Ectodermal cell (in vitro differentiated cells): ENCODE measurements around the gene FTO.
"Not testable (repeated sequence)": the region's sequence is repeated elsewhere in the genome, so short reads cannot be mapped to it uniquely, and the experiment has no call there.

ENCODE experiments used
- H3K27ac ChIP-seq: 2 replicates; pipeline ENCODE4 v1.7.0; 2013; ENCODE audit warnings: mild to moderate bottlenecking, low read depth, low read length; ENCODE audit not compliant: insufficient read depth, poor library complexity, severe bottlenecking
- H3K27me3 ChIP-seq: 2 replicates; pipeline ENCODE4 v1.7.0; 2013; ENCODE audit warnings: mild to moderate bottlenecking, low read length; ENCODE audit not compliant: insufficient read depth, control insufficient read depth, poor library complexity, severe bottlenecking
- H3K36me3 ChIP-seq: one replicate; pipeline ENCODE4 v1.7.0; 2013; ENCODE audit warnings: low read length; ENCODE audit not compliant: control insufficient read depth, insufficient read depth
- H3K4me1 ChIP-seq: one replicate; pipeline ENCODE4 v1.7.0; 2013; ENCODE audit warnings: low read length; ENCODE audit not compliant: control insufficient read depth, insufficient read depth
- H3K4me3 ChIP-seq: 2 replicates; pipeline ENCODE4 v1.7.0; 2013; ENCODE audit warnings: low read depth, low read length, control low read depth; ENCODE audit not compliant: insufficient read depth
- H3K9me3 ChIP-seq: 2 replicates; pipeline ENCODE4 v1.7.0; 2013; ENCODE audit warnings: mild to moderate bottlenecking, low read length, moderate library complexity; ENCODE audit not compliant: control insufficient read depth
- WGBS, 2 experiments: methylation state at CpG; one replicate each; pipeline ENCODE4 v1.1.7; 2013; ENCODE audit warnings: missing lambda C conversion rate in 2 of 2; 5-methylcytosine and 5-hydroxymethylcytosine counted together

FTO gene

DNA sequence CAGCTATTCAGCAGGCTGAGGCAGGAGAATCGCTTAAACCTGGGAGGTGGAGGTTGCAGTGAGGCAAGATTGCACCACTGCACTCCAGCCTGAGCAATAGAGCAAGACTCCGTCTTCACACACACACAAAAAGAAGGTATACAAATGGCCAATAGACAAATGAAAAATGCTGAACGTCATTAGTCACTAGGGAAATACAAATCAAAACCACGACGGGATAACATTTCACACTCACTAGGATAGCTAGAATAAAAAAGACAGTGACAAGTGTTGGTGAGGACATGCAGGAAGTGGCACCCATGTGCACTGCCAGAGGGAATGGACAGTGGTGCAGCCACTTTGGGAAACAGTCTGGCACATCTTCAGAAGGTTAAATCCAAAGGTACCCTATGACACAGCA lies 172.9 kb downstream of the FTO start:
- no peaks in the 10 kb centered on the region for H3K27me3 ChIP-seq
- no peak overlapping the region for H3K27ac ChIP-seq
- 91 to 97% methylated on average over 5 of the region's 5 CpGs for WGBS, 2 experiments
- no peaks in the 10 kb centered on the region for H3K36me3 ChIP-seq
- no peaks in the 10 kb centered on the region for H3K4me1 ChIP-seq
- no peaks in the 10 kb centered on the region for H3K9me3 ChIP-seq
- H3K4me3 ChIP-seq, result no peak overlapping the region

- Histone ChIP-seq H3K27ac (no peak overlapping the region), H3K9me3 (no peaks in the 10 kb centered on the region), H3K4me1 (no peaks in the 10 kb centered on the region), H3K27me3 (no peaks in the 10 kb centered on the region), H3K36me3 (no peaks in the 10 kb centered on the region), H3K4me3 (no peak overlapping the region)
- WGBS, 2 experiments, result 92 to 93% methylated on average over 4 of the region's 4 CpGs
Measured at GRCh38 chr16:53878216-53878615, 174.3 kb downstream of the FTO start.

DNA sequence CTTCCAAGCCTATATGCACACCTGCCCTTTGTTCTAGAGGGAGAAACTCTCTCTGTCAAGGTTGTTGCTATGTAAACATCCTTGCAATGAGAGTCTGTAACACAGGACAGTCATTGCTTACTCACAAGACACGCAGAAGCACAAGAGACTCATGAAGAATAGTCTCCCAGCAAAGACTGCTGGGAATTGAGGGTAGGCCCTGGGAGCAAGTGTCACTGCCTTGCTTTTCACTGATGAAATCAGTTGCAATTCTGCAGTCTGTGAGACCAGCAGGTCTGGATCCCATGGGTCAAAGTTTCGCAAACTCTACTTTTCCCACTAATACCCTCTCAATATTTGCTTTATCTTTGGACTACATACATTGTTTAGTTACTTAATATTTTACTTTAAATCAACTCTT lies 177.4 kb downstream of the FTO start:
- Histone ChIP-seq H3K36me3 (no peaks in the 10 kb centered on the region), H3K4me3 (no peak overlapping the region), H3K4me1 (no peaks in the 10 kb centered on the region), H3K27ac (no peak overlapping the region), H3K9me3 (no peaks in the 10 kb centered on the region), H3K27me3 (no peaks in the 10 kb centered on the region)
- 97 to 100% methylated on average over 2 of the region's 2 CpGs for WGBS, 2 experiments

DNA sequence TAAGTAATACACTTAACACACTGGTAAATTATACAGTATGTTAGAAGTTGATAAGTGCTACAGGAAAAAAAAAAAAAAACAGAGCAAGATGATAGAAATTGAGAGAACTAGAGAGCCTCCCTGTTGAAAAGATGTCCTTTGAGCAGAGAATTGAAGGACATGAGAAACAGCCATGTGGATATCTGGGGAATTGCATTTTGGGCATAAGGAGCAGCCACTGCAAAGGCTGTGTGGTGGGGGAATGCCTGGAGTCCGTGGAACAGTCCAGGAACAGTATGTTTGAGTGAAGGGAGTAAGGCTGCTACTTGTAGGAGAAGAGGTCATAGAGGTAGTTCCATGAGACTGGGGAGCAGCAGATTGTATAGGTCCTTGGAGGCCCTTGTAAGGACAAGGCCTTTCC lies 178.4 kb downstream of the FTO start:
- WGBS, 2 experiments, result 90 to 92% methylated on average over 1 of the region's 1 CpG
- no peaks in the 10 kb centered on the region for H3K9me3 ChIP-seq

DNA sequence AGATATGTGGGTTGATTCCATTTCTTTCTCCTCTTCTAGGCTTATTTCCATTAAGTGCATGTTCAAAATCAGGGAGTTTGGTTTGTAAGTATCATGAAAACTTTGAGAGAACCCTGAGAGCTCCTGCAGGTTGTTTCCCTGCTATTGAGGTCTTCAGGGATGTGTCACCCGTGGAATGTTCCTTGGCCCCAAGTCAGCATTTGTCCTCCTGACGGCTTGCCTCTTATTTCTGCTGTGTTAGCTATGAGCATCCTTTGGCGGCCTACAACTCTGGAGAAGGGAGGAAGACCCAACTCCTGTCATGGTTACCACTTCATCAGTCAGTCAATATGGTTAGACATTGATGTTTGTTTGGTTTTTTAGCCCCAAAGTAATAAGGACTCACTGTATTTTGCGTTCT lies 180.8 kb downstream of the FTO start:
- Histone ChIP-seq H3K4me1 (no peaks in the 10 kb centered on the region), H3K27me3 (no peaks in the 10 kb centered on the region), H3K9me3 (no peaks in the 10 kb centered on the region), H3K36me3 (peaks cover 2% of the 10 kb centered on the region), H3K27ac (no peak overlapping the region), H3K4me3 (no peak overlapping the region)
- WGBS, 2 experiments, result 87 to 96% methylated on average over 4 of the region's 4 CpGs

More for the DNA sequence above, 178.4 kb downstream of the FTO start:
- Histone ChIP-seq H3K27me3 (no peaks in the 10 kb centered on the region), H3K36me3 (no peaks in the 10 kb centered on the region), H3K4me1 (no peaks in the 10 kb centered on the region), H3K27ac (no peak overlapping the region), H3K4me3 (no peak overlapping the region)

GRCh38 chr16:53886482-53887378 lies 182.8 kb downstream of the FTO start:
- Histone ChIP-seq H3K36me3 (peaks cover 2% of the 10 kb centered on the region), H3K27ac (no peak overlapping the region), H3K4me1 (no peaks in the 10 kb centered on the region), H3K4me3 (no peak overlapping the region), H3K27me3 (no peaks in the 10 kb centered on the region), H3K9me3 (no peaks in the 10 kb centered on the region)
- 91 to 95% methylated on average over 7 of the region's 7 CpGs for WGBS, 2 experiments

- Histone ChIP-seq H3K9me3 (no peaks in the 10 kb centered on the region), H3K4me3 (no peak overlapping the region), H3K36me3 (peaks cover 2% of the 10 kb centered on the region), H3K27ac (no peak overlapping the region), H3K27me3 (no peaks in the 10 kb centered on the region), H3K4me1 (peaks cover 6% of the 10 kb centered on the region)
- WGBS, 2 experiments, result 97 to 98% methylated on average over 2 to 3 of the region's 3 CpGs
Measured at GRCh38 chr16:53888222-53888621, 184.3 kb downstream of the FTO start.

- H3K27me3 ChIP-seq, H3K36me3 ChIP-seq, H3K9me3 ChIP-seq, H3K27ac ChIP-seq, H3K4me3 ChIP-seq: not testable (repeated sequence)
- WGBS, 2 experiments, result 93 to 99% methylated on average over 8 of the region's 8 CpGs
- peaks cover 20% of the 10 kb centered on the region for H3K4me1 ChIP-seq
Measured at GRCh38 chr16:53890877-53891276, 186.9 kb downstream of the FTO start.

GRCh38 chr16:53891409-53892139 lies 187.6 kb downstream of the FTO start:
- Histone ChIP-seq H3K4me1 (peaks cover 22% of the 10 kb centered on the region), H3K4me3 (no peak overlapping the region), H3K36me3 (peaks cover 2% of the 10 kb centered on the region), H3K9me3 (no peaks in the 10 kb centered on the region), H3K27me3 (no peaks in the 10 kb centered on the region), H3K27ac (no peak overlapping the region)
- WGBS, 2 experiments, result 88 to 89% methylated on average over 8 to 9 of the region's 9 CpGs

DNA sequence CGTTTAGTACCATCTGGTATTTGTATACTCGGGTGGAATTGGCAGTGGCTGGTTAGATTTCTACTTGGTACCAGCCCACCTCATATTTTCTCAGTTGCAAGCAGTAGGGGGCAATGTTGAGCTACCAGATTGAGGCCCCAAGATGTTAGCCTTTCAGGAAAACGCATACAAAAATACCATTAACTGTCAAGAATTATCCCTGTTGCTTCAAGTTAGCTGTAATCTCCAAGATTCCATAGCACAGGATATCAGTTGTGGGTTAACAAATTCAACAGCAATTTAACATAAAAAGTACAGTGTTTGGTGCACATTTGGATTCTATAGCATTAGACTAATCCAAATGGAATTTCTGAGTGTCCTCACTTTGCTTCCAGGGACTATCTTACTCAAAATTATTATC lies 188.2 kb downstream of the FTO start:
- Histone ChIP-seq H3K4me1 (peaks cover 22% of the 10 kb centered on the region), H3K4me3 (no peak overlapping the region), H3K27me3 (no peaks in the 10 kb centered on the region), H3K9me3 (no peaks in the 10 kb centered on the region), H3K27ac (no peak overlapping the region), H3K36me3 (peaks cover 2% of the 10 kb centered on the region)
- WGBS, 2 experiments, result 24 to 28% methylated on average over 3 of the region's 3 CpGs
